Omental fat pad (tissue), 4 donors: Measurements from ENCODE around the gene DNAJB8. TPM values are rescaled to one million over a fixed set of nuclear protein-coding genes. Genes with fewer than 3 reads are reported as not detected.

Source experiments
- ATAC-seq: fragments of 150-250 bp; one replicate; pipeline ENCODE4 v1.9.1; 2016; ENCODE audit warnings: mild to moderate bottlenecking, moderate library complexity; ENCODE audit not compliant: low FRiP score
- DNase-seq: peaks from one replicate; pipeline ENCODE4 v3.0.0-alpha.2; 2019; ENCODE audit warnings: low spot score
- CTCF ChIP-seq, 3 donors: fragments of 450-650 bp; IDR thresholded peaks; one replicate each; pipeline ENCODE4 v1.5.1; 2016 to 2017; ENCODE audit warnings: antibody characterized with exemption in 3 of 3, mild to moderate bottlenecking in 3 of 3, moderate library complexity in 2 of 3
- total RNA-seq, 4 donors: library from RNA; depleted of rRNA; stranded (reverse); fragments of >200 nt; gene quantifications; one replicate each; pipeline ENCODE4 v1.1.0, GENCODE V29; 2016

Gene DNAJB8
- total RNA-seq, 4 donors from 2014 or later = not detected

GRCh38 chr3:128431803-128432300 lies 34.8 kb downstream of the DNAJB8 start:
- DNase-seq (no peak), ATAC-seq (no peak)
- TF ChIP-seq CTCF (IDR thresholded peaks at IDR 0.05) = no peak

- no peak for DNase-seq
- TF ChIP-seq CTCF (IDR thresholded peaks at IDR 0.05) = no peak
- no peak for ATAC-seq
Measured at GRCh38 chr3:128430731-128431130, 36.0 kb downstream of the DNAJB8 start.

GRCh38 chr3:128430301-128430700 lies 36.4 kb downstream of the DNAJB8 start:
- no peak for TF ChIP-seq CTCF (IDR thresholded peaks at IDR 0.05)
- DNase-seq = no peak
- no peak for ATAC-seq

- no peak for TF ChIP-seq CTCF (IDR thresholded peaks at IDR 0.05)
- ATAC-seq = no peak
- no peak for DNase-seq
Measured at GRCh38 chr3:128429751-128430150, 36.9 kb downstream of the DNAJB8 start.

- DNase-seq (no peak), ATAC-seq (no peak)
- no peak for TF ChIP-seq CTCF (IDR thresholded peaks at IDR 0.05)
Measured at GRCh38 chr3:128429275-128429674, 37.4 kb downstream of the DNAJB8 start.

- ATAC-seq (no peak), DNase-seq (no peak)
- no peak for TF ChIP-seq CTCF (IDR thresholded peaks at IDR 0.05)
Measured at GRCh38 chr3:128427872-128428822, 38.5 kb downstream of the DNAJB8 start.
